Loucy (cell line): ENCODE measurements around the gene FGF9.

Source experiments
- H2AFZ ChIP-seq: fragments of 200-600 bp; sonication (generic); 2 replicates; pipeline ENCODE4 v1.6.0; 2016; ENCODE audit warnings: antibody characterized with exemption, mild to moderate bottlenecking, low read length, moderate library complexity
- H3F3A ChIP-seq: fragments of 200-600 bp; 2 replicates; pipeline ENCODE4 v1.6.0; 2016; ENCODE audit warnings: antibody characterized with exemption, low read depth, mild to moderate bottlenecking
- H3K27me3 ChIP-seq: fragments of 200-600 bp; sonication (generic); 2 replicates; pipeline ENCODE4 v1.6.1; 2014; ENCODE audit warnings: low read length, mild to moderate bottlenecking; ENCODE audit not compliant: insufficient read depth, poor library complexity, severe bottlenecking
- H3K36me3 ChIP-seq: fragments of 200-600 bp; sonication (generic); 2 replicates; pipeline ENCODE4 v1.6.1; 2016; ENCODE audit warnings: low read length; ENCODE audit not compliant: insufficient read depth
- H3K4me1 ChIP-seq: fragments of 200-600 bp; sonication (generic); 2 replicates; pipeline ENCODE4 v1.5.1; 2014; ENCODE audit warnings: low read length, mild to moderate bottlenecking; ENCODE audit not compliant: insufficient read depth, poor library complexity, severe bottlenecking
- H3K4me2 ChIP-seq: fragments of 200-600 bp; sonication (generic); 2 replicates; pipeline ENCODE4 v1.6.0; 2014; ENCODE audit warnings: antibody characterized with exemption, low read length, low read depth, mild to moderate bottlenecking; ENCODE audit not compliant: poor library complexity, severe bottlenecking
- H3K4me3 ChIP-seq: fragments of 200-600 bp; sonication (generic); 2 replicates; pipeline ENCODE4 v1.5.1; 2014; ENCODE audit warnings: low read length, mild to moderate bottlenecking, mixed read lengths; ENCODE audit not compliant: poor library complexity, severe bottlenecking
- H3K79me2 ChIP-seq: fragments of 200-600 bp; sonication (generic); 2 replicates; pipeline ENCODE4 v1.6.1; 2014; ENCODE audit warnings: low read length; ENCODE audit not compliant: insufficient read depth
- H3K9ac ChIP-seq: fragments of 200-600 bp; sonication (generic); 2 replicates; pipeline ENCODE4 v1.6.0; 2014; ENCODE audit warnings: mild to moderate bottlenecking, low read depth, low read length, moderate library complexity; ENCODE audit not compliant: poor library complexity, severe bottlenecking
- H3K9me2 ChIP-seq: fragments of 200-600 bp; sonication (generic); replicated peaks from 2 replicates; pipeline ENCODE4 v1.6.1; 2016; ENCODE audit warnings: low read depth, low read length, mixed read lengths
- H3K9me3 ChIP-seq: fragments of 200-600 bp; sonication (generic); 2 replicates; pipeline ENCODE4 v1.6.1; 2014; ENCODE audit warnings: mild to moderate bottlenecking, antibody characterized with exemption, low read length, low read depth; ENCODE audit not compliant: insufficient read depth
- H4K20me1 ChIP-seq: fragments of 200-600 bp; sonication (generic); 2 replicates; pipeline ENCODE4 v1.6.0; 2014; ENCODE audit warnings: antibody characterized with exemption, low read length, mild to moderate bottlenecking; ENCODE audit not compliant: insufficient read depth, poor library complexity, severe bottlenecking
- CTCF ChIP-seq: fragments of 200-600 bp; sonication (generic); conservative IDR thresholded peaks from 2 replicates; pipeline ENCODE4 v1.5.1; 2014; ENCODE audit warnings: mild to moderate bottlenecking, antibody characterized with exemption, low read length
- EZH2phosphoT487 ChIP-seq: fragments of 200-600 bp; IDR thresholded peaks from 2 replicates; pipeline ENCODE4 v1.6.1; 2018; ENCODE audit warnings: antibody characterized with exemption, mild to moderate bottlenecking, moderate library complexity, borderline replicate concordance

FGF9 gene

GRCh38 chr13:21738630-21739029 is 67.8 kb downstream of the FGF9 start:
- TF ChIP-seq EZH2phosphoT487 (no peak), CTCF (no peak)

GRCh38 chr13:21739771-21740170 is 68.9 kb downstream of the FGF9 start:
- TF ChIP-seq EZH2phosphoT487, result no peak
- no peak for TF ChIP-seq CTCF
- H3F3A ChIP-seq, result no peaks in the 10 kb centered on the region
- no peaks in the 10 kb centered on the region for H3K27me3 ChIP-seq
- no peaks in the 10 kb centered on the region for H3K9me2 ChIP-seq
- no peaks in the 10 kb centered on the region for H3K79me2 ChIP-seq
- no peaks in the 10 kb centered on the region for H3K9me3 ChIP-seq
- H3K4me2 ChIP-seq, result no peak overlapping the region
- no peak overlapping the region for H3K4me3 ChIP-seq
- H2AFZ ChIP-seq, result no peak overlapping the region
- H3K36me3 ChIP-seq, result no peaks in the 10 kb centered on the region
- H3K4me1 ChIP-seq, result no peaks in the 10 kb centered on the region
- no peaks in the 10 kb centered on the region for H4K20me1 ChIP-seq
- H3K9ac ChIP-seq, result no peak overlapping the region

More at GRCh38 chr13:21738630-21739029, 67.8 kb downstream of the FGF9 start:
- H3K36me3 ChIP-seq, result no peaks in the 10 kb centered on the region
- no peaks in the 10 kb centered on the region for H3K9me2 ChIP-seq
- H3K4me2 ChIP-seq, result no peak overlapping the region
- H3K27me3 ChIP-seq, result no peaks in the 10 kb centered on the region
- no peaks in the 10 kb centered on the region for H3K4me1 ChIP-seq
- H3K9ac ChIP-seq, result no peak overlapping the region
- H3K9me3 ChIP-seq, result no peaks in the 10 kb centered on the region
- H3F3A ChIP-seq, result no peaks in the 10 kb centered on the region
- H2AFZ ChIP-seq, result no peak overlapping the region
- no peaks in the 10 kb centered on the region for H3K79me2 ChIP-seq
- no peaks in the 10 kb centered on the region for H4K20me1 ChIP-seq
- no peak overlapping the region for H3K4me3 ChIP-seq

GRCh38 chr13:21741396-21741979 is 70.6 kb downstream of the FGF9 start:
- no peaks in the 10 kb centered on the region for H3K9me3 ChIP-seq
- no peaks in the 10 kb centered on the region for H3K36me3 ChIP-seq
- no peaks in the 10 kb centered on the region for H3K9me2 ChIP-seq
- H3F3A ChIP-seq, result no peaks in the 10 kb centered on the region
- H2AFZ ChIP-seq, result no peak overlapping the region
- no peaks in the 10 kb centered on the region for H4K20me1 ChIP-seq
- no peak overlapping the region for H3K4me2 ChIP-seq
- H3K4me3 ChIP-seq, result no peak overlapping the region
- H3K4me1 ChIP-seq, result no peaks in the 10 kb centered on the region
- no peaks in the 10 kb centered on the region for H3K27me3 ChIP-seq
- TF ChIP-seq CTCF (no peak), EZH2phosphoT487 (no peak)
- H3K79me2 ChIP-seq, result no peaks in the 10 kb centered on the region
- H3K9ac ChIP-seq, result no peak overlapping the region
